ENCODE data around the gene ASMTL. TPM values are rescaled to one million over a fixed set of nuclear protein-coding genes. Genes with fewer than 3 reads are reported as not detected.
"Not testable (repeated sequence)": the region's sequence is repeated elsewhere in the genome, so short reads cannot be mapped to it uniquely, and the experiment has no call there.

Gene ASMTL
- total RNA-seq, 2 donors from 2014 or later, result 26.4 to 27.7 TPM

DNA sequence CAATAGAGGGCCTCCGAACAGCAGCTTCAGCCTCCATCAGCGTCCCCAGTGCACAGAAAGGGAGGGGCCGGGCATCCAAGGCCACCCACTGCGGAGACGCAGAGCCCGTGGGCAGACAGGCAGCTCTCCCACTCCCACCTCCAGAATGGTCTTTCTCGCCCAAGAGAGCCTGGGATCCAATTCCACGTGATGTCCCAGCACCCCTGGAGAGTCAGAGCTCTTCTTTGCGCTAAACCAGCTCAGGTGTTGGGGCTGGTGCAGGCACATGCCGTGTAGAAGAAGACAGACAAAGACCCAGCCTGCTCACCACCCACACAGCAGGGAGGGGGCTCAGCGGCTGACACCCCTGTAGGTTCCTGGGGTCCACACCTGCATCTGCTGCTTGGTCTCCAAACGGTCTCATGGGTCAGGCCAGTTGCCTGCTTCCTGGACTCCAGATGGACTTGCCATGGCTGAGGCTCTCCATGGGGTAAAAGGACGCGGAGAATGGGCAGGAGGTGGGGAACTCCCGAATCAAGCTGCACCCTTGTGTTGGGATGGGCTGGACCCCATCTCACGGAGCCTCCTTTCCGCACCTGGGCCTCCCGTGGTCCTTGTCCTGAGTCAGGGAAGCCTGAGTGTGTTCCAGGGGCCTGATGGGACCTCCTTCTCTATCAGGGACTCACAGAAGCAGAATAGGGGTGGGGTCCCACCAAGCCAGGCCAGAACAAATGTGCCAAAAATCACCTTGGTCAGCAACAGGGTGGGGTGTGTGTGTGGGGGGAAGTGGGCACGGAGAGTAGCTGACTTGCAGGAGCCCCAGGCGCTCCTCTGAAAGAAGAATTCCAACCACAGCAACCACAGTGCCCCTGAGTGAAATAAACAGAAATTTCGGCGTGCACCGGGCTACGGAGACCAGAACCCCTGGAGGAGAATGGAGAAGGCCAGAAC lies 11.6 kb upstream of the ASMTL start:
- DNase-seq (no peak), ATAC-seq (no peak)
- intact Hi-C loops (cut with DNase I), result no loop called here

DNA sequence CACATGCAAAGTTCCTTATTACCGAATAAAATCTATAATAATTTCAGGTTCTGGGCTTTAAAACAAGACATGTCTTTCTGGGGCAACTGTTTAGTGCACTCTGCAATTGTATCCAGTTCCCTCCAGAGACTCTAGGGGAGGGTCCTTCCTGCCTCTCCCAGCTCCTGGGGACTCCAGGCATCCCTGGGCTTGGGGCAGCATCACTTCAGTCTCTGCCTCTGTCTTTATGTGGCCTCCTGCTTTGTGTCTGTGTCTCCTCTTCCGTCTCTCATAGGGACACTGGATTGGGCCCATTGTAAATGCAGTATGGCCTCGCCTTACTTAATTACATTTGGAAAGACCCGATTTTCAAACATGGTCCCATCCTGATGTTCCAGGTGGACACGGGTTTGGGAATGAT lies 10.9 kb upstream of the ASMTL start:
- ATAC-seq (no peak), DNase-seq (no peak)
- intact Hi-C loops (cut with DNase I), result no loop called here

DNA sequence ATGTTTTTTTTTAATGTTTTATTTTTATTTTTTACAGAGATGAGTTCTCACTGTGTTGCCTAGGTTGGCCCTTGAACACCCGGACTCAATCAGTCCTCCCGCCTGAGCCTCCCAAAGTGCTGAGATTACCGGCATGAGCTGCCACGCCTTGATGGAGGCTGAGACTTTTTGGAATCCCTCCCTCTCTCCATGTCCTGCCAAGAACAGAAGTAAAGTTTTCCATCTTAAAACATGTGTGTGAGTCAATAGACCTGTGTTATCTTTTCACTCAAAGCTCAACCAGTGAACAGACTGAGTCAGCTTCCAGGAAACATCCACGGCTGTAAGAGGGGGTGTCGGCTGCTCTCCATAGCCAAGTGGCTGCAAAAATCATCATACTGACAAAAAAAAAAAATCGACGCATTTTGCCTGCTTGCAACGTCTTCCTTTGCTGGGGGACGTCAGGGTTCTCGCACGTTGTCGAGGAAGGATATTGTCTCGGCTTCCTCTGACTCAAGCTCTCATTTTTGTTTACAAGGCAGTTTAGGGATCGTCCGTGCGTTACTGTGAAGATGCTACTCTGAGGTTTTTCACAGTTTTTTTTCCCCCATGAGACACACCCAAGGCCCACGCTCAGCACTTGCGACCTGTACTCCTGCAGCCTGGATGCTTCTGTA lies 10.0 kb upstream of the ASMTL start:
- intact Hi-C loops (cut with DNase I), result no loop called here
- ATAC-seq (peak; percentile 70 to 96), DNase-seq (peak; percentile 61)

DNA sequence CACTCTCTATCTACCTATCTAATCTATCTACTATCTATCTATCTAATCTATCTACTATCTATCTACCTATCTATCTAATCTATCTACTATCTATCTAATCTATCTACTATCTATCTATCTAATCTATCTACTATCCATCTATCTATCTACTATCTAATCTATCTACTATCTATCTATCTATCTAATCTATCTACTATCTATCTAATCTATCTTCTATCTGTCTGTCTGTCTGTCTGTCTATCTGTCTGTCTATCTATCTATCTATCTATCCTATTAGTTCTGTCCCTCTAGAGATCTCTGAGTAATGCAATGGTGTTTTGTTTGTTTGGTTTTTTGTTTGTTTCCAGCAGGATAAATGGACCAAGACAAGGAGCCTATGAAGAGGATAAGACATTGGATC lies 9.4 kb upstream of the ASMTL start:
- intact Hi-C loops (cut with DNase I), result no loop called here
- DNase-seq (no peak), ATAC-seq (no peak)

DNA sequence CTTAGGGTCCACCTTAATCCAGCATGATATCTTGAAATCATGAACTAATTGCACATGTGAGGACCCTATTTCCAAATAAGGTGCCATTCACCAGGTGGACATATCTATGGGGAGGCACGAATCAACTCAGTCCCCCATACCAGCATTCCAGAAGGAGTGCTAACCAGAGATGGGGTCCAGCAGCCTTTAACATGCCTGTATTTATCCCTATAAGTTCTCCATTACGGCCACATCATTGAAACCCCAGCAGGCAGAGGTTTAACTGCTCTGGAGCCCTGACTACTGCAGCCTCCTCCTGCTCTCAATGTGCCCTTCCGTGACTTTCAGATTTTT lies 3.2 kb upstream of the ASMTL start:
- intact Hi-C loops (cut with DNase I), result loop anchor here in 1 of 2 donors (2.0 to 10.0 kb wide), 3 partner anchors 127 to 1139 kb away; no protein-coding TSS in a partner anchor
- DNase-seq (no peak), ATAC-seq (no peak)

DNA sequence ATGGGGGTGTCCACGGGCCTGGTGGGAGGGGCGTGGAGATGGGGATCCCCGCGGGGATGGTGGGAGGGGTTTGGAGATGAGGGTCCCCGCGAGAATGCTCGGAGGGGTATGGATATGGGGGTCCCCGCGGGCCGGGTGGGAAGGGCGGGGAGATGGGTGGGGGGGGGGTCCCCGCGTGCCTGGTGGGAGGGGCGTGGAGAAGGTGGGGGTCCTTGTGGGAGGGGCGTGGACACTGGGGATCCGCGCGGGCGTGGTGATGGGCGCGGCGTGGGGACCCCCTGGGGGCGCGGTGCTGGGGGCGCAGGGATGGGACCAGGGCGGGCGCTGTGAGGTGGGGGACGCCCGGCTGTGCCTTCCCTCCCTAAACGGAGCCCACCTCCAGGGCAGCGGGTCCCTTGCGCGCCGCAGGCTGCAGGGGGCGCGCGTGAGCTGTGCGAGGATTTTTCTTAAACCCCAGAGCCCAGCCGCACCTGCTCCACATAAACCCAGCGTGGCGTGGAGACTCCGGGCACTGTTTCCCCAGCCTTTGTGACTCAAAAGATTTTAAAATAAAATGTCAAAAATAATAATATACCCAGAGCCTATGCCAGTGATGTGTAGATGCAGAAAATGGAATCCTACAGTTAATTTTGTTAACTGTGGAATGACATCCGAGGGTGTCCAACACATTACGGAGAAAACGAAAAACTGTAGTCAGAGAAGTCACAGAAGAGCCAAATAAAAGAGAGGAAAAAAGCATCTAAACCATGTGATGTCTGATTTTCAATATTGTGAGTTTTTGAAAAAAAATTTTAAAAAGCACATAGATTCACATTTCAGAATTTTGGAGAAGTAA lies 1.5 kb upstream of the ASMTL start:
- intact Hi-C loops (cut with DNase I), result loop anchor here in 1 of 2 donors (2.0 to 10.0 kb wide), 3 partner anchors 129 to 1141 kb away; no protein-coding TSS in a partner anchor
- ATAC-seq, result peak; percentile 20 to 41
- DNase-seq, result peak; percentile 87

DNA sequence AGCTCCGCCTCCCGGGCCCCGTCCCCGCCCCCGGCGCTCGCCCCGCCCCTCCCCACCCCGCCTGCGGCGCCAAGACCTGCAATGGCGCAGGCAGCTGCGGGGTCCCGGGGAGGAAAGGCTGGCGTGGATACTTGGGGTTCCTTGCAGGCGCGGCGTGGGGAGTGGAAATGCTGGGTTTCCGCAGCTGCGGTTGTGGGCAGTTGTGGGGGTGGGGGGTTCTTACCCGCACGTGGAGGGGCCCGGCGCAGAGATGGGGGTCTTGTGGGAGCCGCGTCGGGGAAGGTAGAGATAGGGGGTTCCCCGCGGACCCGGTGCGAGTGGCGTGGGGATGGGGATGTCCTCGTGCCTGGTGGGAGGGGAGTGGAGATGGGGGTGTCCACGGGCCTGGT lies 680 bp upstream of the ASMTL start:
- peak; percentile 9 to 41 for ATAC-seq
- intact Hi-C loops (cut with DNase I), result loop anchor here in 1 of 2 donors (10.0 kb wide), 2 partner anchors 871 to 1141 kb away; no protein-coding TSS in a partner anchor

DNA sequence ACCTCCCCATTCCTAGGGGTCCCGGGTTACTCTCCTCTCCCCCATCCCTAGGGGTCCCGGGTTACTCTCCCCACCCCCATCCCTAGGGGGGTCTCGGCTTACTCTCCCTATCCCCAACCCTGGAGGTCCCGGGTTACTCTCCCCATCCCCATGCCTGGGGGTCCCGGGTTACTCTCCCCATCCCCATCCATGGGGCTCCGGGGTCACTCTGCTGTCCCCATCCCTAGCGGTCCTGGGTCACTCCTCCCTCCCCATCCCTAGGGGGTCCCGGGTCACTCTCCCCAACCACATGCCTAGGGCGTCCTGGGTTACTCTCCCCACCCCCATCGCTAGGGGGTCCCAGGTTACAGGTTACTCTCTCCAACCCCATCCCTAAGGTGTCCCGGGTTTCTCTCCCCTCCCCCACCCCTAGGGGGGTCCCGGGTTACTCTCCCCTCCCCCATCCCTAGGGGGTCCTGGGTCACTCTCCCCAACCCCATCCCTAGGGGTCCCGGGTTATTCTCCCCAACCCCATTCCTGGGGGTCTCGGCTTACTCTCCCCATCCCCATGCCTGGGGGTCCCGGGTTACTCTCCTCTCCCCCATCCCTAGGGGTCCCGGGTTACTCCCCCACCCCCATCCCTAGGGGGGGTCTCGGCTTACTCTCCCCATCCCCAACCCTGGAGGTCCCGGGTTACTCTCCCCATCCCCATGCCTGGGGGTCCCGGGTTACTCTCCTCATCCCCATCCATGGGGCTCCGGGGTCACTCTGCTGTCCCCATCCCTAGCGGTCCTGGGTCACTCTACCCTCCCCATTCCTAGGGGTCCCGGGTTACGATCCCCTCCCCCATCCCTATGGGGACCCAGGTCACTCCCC lies 821 bp downstream of the ASMTL start:
- intact Hi-C loops (cut with DNase I), result loop anchor here in 1 of 2 donors (10.0 kb wide), 2 partner anchors 873 to 1143 kb away; no protein-coding TSS in a partner anchor
- DNase-seq (peak; percentile 42), ATAC-seq (no peak)

More for the DNA sequence above, 680 bp upstream of the ASMTL start:
- DNase-seq, result peak; percentile 80

DNA sequence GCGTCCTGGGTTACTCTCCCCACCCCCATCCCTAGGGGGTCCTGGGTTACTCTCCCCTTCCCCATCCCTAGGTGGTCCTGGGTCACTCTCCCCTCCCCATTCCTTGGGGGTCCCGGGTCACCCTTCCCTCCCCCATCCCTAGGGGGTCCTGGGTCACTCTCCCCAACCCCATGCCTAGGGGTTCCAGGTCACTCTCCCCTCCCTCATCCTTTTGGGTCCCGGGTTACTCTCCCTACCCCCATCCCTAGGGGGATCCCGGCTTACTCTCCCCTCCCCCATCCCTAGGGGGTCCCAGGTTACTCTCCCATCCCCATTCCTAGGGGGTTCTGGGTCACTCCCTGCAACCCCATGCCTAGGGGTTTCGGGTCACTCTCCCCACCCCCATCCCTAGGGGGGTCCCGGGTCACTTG lies 1.5 kb downstream of the ASMTL start:
- DNase-seq, result no peak
- intact Hi-C loops (cut with DNase I), result loop anchor here in 1 of 2 donors (10.0 kb wide), 2 partner anchors 874 to 1144 kb away; no protein-coding TSS in a partner anchor
- ATAC-seq, result no peak

DNA sequence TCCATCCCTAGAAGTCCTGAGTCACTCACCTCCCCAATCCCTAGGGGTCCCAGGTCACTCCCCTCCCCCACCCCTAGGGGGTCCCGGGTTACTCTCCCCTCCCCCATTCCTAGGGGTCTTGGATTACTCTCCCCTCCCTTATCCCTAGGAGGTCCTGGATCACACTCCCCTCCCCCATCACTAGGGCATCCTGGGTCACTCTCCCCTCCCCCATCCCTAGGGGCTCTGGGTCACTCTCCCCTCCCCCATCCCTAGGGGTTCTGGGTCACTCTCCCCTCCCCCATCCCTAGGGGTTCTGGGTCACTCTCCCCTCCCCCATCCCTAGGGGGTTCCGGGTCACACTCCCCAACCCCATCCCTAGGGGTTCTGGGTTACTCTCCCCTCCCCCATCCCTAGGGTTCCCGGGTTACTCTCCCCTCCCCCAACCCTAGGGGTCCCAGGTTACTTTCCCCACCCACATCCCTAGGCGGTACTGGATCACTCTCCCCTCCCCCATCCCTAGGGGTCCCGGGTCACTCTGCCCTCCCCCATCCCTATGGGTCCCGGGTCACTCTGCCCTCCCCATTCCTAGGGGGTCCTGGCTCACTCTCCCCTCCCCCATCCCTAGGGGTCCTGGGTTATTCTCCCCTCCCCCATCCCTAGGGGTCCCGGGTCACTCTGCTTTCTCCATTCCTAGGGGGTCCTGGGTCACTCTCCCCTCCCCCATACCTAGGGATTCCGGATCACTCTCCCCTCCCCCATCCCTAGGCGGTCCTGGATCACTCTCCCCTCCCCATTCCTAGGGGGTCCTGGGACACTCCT lies 2.1 kb downstream of the ASMTL start:
- DNase-seq, result peak; percentile 18
- no peak for ATAC-seq
- intact Hi-C loops (cut with DNase I), result loop anchor here in 1 of 2 donors (10.0 kb wide), 2 partner anchors 874 to 1144 kb away; no protein-coding TSS in a partner anchor

DNA sequence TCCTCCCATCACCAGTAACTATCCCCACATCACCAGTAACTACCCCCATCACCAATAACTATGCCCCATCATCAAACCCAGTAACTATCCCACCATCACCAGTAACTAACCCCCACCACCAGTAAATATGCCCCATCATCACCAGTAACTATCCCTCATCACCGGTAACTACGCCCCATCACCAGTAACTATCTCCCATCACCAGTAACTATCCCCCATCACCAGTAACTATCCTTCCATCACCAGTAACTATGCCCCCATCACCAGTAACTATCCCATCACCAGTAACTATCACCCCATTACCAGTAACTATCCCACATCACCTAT lies 2.9 kb downstream of the ASMTL start:
- DNase-seq (no peak), ATAC-seq (no peak)
- intact Hi-C loops (cut with DNase I), result loop anchor here in 1 of 2 donors (10.0 kb wide), 3 partner anchors 55 to 1145 kb away; partner anchors contain the start of gene SLC25A6

DNA sequence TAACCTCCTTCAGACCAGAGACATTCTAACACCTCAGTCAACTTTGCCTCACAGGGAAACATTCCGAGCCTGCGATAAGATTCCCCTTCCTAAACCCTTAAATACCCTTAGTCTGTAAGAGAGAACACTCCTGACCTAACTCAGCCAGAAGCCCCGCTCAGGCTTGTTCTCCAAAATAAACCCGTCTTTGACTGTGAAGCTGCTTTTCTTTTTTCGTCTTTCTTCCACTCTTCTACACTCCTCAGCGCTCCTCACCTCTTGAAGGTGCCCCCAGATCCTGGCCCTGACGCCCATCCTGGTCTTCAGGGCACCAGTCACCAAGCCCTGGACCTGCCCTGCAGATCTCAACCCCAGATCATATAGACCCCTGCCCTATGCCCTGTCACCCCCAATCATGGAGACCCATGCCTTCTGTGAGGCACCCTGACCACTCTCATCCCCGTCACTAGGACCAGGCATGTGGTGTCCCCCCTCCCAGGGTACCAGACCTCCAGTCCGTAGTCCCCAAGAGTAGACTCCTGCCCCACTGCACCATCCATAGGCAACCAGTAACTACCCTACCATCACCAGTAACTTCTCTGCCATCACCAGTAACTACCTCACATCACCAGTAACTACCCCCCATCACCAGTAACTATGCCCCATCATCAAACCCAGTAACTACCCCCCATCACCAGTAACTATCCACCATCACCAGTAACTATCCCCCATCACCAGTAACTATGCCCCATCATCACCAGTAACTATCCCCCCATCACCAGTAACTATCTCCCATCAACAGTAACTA lies 3.5 kb downstream of the ASMTL start:
- intact Hi-C loops (cut with DNase I), result loop anchor here in 1 of 2 donors (10.0 kb wide), 1 partner anchor 54 kb away; the partner anchor contains the start of gene SLC25A6
- ATAC-seq (no peak), DNase-seq (peak; percentile 16)

DNA sequence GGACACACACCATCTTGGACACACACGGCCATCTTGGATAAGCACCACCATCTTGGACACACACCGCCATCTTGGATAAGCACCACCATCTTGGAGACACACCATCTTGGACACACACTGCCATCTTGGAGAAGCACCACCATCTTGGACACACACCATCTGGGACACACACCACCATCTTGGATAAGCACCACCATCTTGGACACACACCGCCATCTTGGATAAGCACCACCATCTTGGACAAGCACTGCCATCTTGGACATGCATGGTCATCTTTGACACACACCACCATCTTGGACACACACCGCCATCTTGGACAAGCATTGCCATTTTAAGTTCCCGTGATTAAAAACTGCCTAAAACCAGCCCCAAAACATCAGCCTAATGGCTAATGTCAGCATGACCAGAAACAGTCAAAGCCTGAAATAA lies 4.1 kb downstream of the ASMTL start:
- DNase-seq, ATAC-seq: not testable (repeated sequence)
- intact Hi-C loops (cut with DNase I), result loop anchor here in 1 of 2 donors (10.0 kb wide), 1 partner anchor 54 kb away; the partner anchor contains the start of gene SLC25A6

DNA sequence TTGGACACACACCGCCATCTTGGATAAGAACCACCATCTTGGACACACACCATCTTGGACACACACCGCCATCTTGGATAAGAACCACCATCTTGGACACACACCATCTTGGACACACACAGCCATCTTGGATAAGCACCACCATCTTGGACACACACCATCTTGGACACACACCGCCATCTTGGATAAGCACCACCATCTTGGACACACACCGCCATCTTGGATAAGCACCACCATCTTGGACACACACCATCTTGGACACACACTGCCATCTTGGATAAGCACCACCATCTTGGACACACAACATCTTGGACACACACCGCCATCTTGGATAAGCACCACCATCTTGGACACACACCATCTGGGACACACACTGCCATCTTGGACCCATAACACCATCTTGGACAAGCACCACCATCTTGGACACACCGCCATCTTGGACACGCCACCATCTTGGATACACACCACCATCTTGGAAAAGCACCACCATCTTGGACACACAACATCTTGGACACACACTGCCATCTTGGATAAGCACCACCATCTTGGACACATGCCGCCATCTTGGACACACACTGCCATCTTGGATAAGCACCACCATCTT lies 4.6 kb downstream of the ASMTL start:
- intact Hi-C loops (cut with DNase I), result loop anchor here in 1 of 2 donors (10.0 kb wide), 1 partner anchor 53 kb away; the partner anchor contains the start of gene SLC25A6
- not testable (repeated sequence) for ATAC-seq
- peak; percentile 19 for DNase-seq

DNA sequence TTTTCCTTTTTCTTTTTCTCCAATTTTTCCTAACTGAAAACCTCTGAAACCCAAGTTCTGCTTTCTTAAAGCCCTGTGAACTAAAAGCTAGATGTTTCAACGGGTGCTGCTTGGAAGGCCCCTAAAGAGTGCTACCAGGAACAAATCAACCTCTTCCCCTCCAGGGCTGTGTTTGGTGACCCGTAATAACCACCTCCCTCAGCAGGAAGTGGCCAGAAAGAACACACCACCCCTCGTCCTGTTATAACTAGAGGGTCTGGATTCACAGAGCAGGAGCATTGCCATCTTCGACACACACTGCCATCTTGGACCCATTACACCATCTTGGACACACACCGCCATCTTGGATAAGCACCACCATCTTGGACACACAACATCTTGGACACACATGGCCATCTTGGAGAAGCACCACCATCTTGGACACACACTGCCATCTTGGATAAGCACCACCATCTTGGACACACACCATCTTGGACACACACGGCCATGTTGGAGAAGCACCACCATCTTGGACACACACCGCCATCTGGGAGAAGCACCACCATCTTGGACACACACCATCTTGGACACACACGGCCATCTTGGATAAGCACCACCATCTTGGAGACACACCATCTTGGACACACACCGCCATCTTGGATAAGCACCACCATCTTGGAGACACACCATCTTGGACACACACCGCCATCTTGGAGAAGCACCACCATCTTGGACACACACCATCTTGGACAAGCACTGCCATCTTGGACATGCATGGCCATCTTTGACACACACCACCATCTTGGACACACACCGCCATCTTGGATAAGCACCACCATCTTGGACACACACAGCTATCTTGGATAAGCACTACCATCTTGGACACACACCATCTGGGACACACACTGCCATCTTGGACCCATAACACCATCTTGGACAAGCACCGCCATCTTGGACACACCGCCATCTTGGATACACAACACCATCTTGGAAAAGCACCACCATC lies 5.4 kb downstream of the ASMTL start:
- peak; percentile 11 for DNase-seq
- intact Hi-C loops (cut with DNase I), result loop anchor here in 1 of 2 donors (10.0 kb wide), 1 partner anchor 52 kb away; the partner anchor contains the start of gene SLC25A6
- not testable (repeated sequence) for ATAC-seq
